ENCODE results near the gene CAND2. TPM values are rescaled to one million over a fixed set of nuclear protein-coding genes. Genes with fewer than 3 reads are reported as not detected.

CAND2 gene
- total RNA-seq, 4 donors from 2014 or later, result 9.7 to 18.0 (median 12.4) TPM

GRCh38 chr3:12808587-12808986 lies 12.1 kb downstream of the CAND2 start:
- Histone ChIP-seq H3K4me1 (peaks cover 8 to 20% of the 10 kb centered on the region in 2 donors), H3K4me3 (replicated peaks in 1 of 3) (no peak overlapping the region), H3K27ac (no peak overlapping the region), H3K27me3 (no peaks in the 10 kb centered on the region), H3K36me3 (no peaks in the 10 kb centered on the region), H3K9me3 (no peaks in the 10 kb centered on the region)
- TF ChIP-seq CTCF (IDR thresholded peaks at IDR 0.05) (no peak), POLR2A (IDR thresholded peaks at IDR 0.05) (no peak)
- no peak for DNase-seq
- intact Hi-C loops (cut with DNase I), result no loop called here
- WGBS, 2 donors, result 86 to 93% methylated on average over 2 of the region's 2 CpGs

- H3K4me3 ChIP-seq (replicated peaks in 1 of 3), result no peak overlapping the region
- H3K36me3 ChIP-seq, result no peaks in the 10 kb centered on the region
- intact Hi-C loops (cut with DNase I), result no loop called here
- peaks cover 8 to 20% of the 10 kb centered on the region in 2 donors for H3K4me1 ChIP-seq
- TF ChIP-seq CTCF (IDR thresholded peaks at IDR 0.05) (no peak), POLR2A (IDR thresholded peaks at IDR 0.05) (no peak)
- H3K27ac ChIP-seq, result no peak overlapping the region
- H3K9me3 ChIP-seq, result no peaks in the 10 kb centered on the region
- no peaks in the 10 kb centered on the region for H3K27me3 ChIP-seq
- 90 to 93% methylated on average over 3 of the region's 3 CpGs for WGBS, 2 donors
- DNase-seq, result no peak
Observed at GRCh38 chr3:12809001-12809400, 12.5 kb downstream of the CAND2 start.

GRCh38 chr3:12809435-12809834 lies 13.0 kb downstream of the CAND2 start:
- peak overlapping the region in 1 of 3 donors; percentile 45 for H3K4me3 ChIP-seq (replicated peaks in 1 of 3)
- H3K27me3 ChIP-seq, result no peaks in the 10 kb centered on the region
- no peaks in the 10 kb centered on the region for H3K9me3 ChIP-seq
- 88 to 95% methylated on average over 5 of the region's 5 CpGs for WGBS, 2 donors
- intact Hi-C loops (cut with DNase I), result no loop called here
- TF ChIP-seq CTCF (IDR thresholded peaks at IDR 0.05) (no peak), POLR2A (IDR thresholded peaks at IDR 0.05) (no peak)
- H3K36me3 ChIP-seq, result no peaks in the 10 kb centered on the region
- peak overlapping the region; percentile 36 to 74 (median 56) for H3K27ac ChIP-seq
- H3K4me1 ChIP-seq, result peaks cover 8 to 20% of the 10 kb centered on the region in 2 donors
- DNase-seq, result no peak

- peaks cover 8 to 20% of the 10 kb centered on the region in 2 donors for H3K4me1 ChIP-seq
- no peaks in the 10 kb centered on the region for H3K36me3 ChIP-seq
- peak; percentile 98 for DNase-seq
- H3K27me3 ChIP-seq, result no peaks in the 10 kb centered on the region
- TF ChIP-seq POLR2A (IDR thresholded peaks at IDR 0.05), result peak in 1 of 2 donors; percentile 93
- TF ChIP-seq CTCF (IDR thresholded peaks at IDR 0.05), result peak in 5 of 6 experiments; percentile 74 to 91 (median 78)
- peak overlapping the region; percentile 36 to 74 (median 56) for H3K27ac ChIP-seq
- intact Hi-C loops (cut with DNase I), result no loop called here
- H3K9me3 ChIP-seq, result no peaks in the 10 kb centered on the region
- 2 to 3% methylated on average over 11 to 21 of the region's 50 CpGs for WGBS, 2 donors
- peak overlapping the region in 2 of 3 donors; percentile 45 to 46 for H3K4me3 ChIP-seq (replicated peaks in 1 of 3)
Observed at GRCh38 chr3:12810013-12810780, 13.7 kb downstream of the CAND2 start.

GRCh38 chr3:12810961-12811360 lies 14.5 kb downstream of the CAND2 start:
- intact Hi-C loops (cut with DNase I), result no loop called here
- no peak for DNase-seq
- Histone ChIP-seq H3K27ac (peak overlapping the region in 2 of 3 donors; percentile 56 to 74), H3K4me3 (replicated peaks in 1 of 3) (no peak overlapping the region), H3K4me1 (peaks cover 8 to 20% of the 10 kb centered on the region in 2 donors), H3K36me3 (no peaks in the 10 kb centered on the region), H3K27me3 (no peaks in the 10 kb centered on the region), H3K9me3 (no peaks in the 10 kb centered on the region)
- WGBS, 2 donors, result 80 to 97% methylated on average over 4 to 5 of the region's 5 CpGs
- no peak for TF ChIP-seq POLR2A (IDR thresholded peaks at IDR 0.05)
- TF ChIP-seq CTCF (IDR thresholded peaks at IDR 0.05), result no peak

Data from thyroid gland (tissue), 4 donors.